Muscle layer of duodenum (tissue), 2 donors: ENCODE measurements around the gene GABRG3.

Experiments used
- H3K27ac ChIP-seq: one replicate; pipeline ENCODE4 v1.7.0; 2013; ENCODE audit warnings: mild to moderate bottlenecking, low read length
- H3K27me3 ChIP-seq: one replicate; pipeline ENCODE4 v1.7.0; 2013; ENCODE audit warnings: low read depth, mild to moderate bottlenecking, control low read depth, low read length
- H3K36me3 ChIP-seq, 2 donors: one replicate each; pipeline ENCODE4 v1.7.0; 2013; ENCODE audit warnings: low read length in 2 of 2, control low read depth in 1 of 2, mild to moderate bottlenecking in 1 of 2; ENCODE audit not compliant: insufficient read depth in 2 of 2, control insufficient read depth in 1 of 2
- H3K4me1 ChIP-seq, 2 donors: one replicate each; pipeline ENCODE4 v1.7.0; 2013; ENCODE audit warnings: low read length in 2 of 2, mild to moderate bottlenecking in 2 of 2, control low read depth in 1 of 2, moderate library complexity in 1 of 2; ENCODE audit not compliant: insufficient read depth in 2 of 2, control insufficient read depth in 1 of 2
- H3K4me3 ChIP-seq, 2 donors: one replicate each; pipeline ENCODE4 v1.7.0; 2013; ENCODE audit warnings: low read length in 2 of 2, low read depth in 1 of 2, mild to moderate bottlenecking in 1 of 2
- H3K9me3 ChIP-seq, 2 donors: one replicate each; pipeline ENCODE4 v1.7.0; 2013; ENCODE audit warnings: low read length in 2 of 2, control low read depth in 1 of 2, mild to moderate bottlenecking in 1 of 2; ENCODE audit not compliant: control insufficient read depth in 1 of 2
- donor health status: healthy.

The GABRG3 gene

GRCh38 chr15:27114473-27114872, 143.5 kb downstream of the GABRG3 start:
- no peaks in the 10 kb centered on the region for H3K27me3 ChIP-seq
- H3K9me3 ChIP-seq: no peaks in the 10 kb centered on the region
- H3K4me1 ChIP-seq: no peaks in the 10 kb centered on the region
- no peak overlapping the region for H3K27ac ChIP-seq
- no peaks in the 10 kb centered on the region for H3K36me3 ChIP-seq
- H3K4me3 ChIP-seq: no peak overlapping the region

GRCh38 chr15:27119695-27120266, 148.8 kb downstream of the GABRG3 start:
- Histone ChIP-seq H3K27me3 (no peaks in the 10 kb centered on the region), H3K4me1 (no peaks in the 10 kb centered on the region), H3K36me3 (no peaks in the 10 kb centered on the region), H3K9me3 (no peaks in the 10 kb centered on the region), H3K4me3 (no peak overlapping the region), H3K27ac (no peak overlapping the region)

GRCh38 chr15:27121672-27122071, 150.7 kb downstream of the GABRG3 start:
- H3K9me3 ChIP-seq: no peaks in the 10 kb centered on the region
- H3K4me3 ChIP-seq: no peak overlapping the region
- no peaks in the 10 kb centered on the region for H3K36me3 ChIP-seq
- H3K27ac ChIP-seq: no peak overlapping the region
- no peaks in the 10 kb centered on the region for H3K4me1 ChIP-seq
- H3K27me3 ChIP-seq: no peaks in the 10 kb centered on the region

GRCh38 chr15:27123291-27123690, 152.3 kb downstream of the GABRG3 start:
- H3K4me3 ChIP-seq: no peak overlapping the region
- no peaks in the 10 kb centered on the region for H3K9me3 ChIP-seq
- no peaks in the 10 kb centered on the region for H3K27me3 ChIP-seq
- no peak overlapping the region for H3K27ac ChIP-seq
- no peaks in the 10 kb centered on the region for H3K4me1 ChIP-seq
- no peaks in the 10 kb centered on the region for H3K36me3 ChIP-seq

GRCh38 chr15:27123808-27124207, 152.8 kb downstream of the GABRG3 start:
- H3K27ac ChIP-seq: no peak overlapping the region
- no peaks in the 10 kb centered on the region for H3K27me3 ChIP-seq
- no peaks in the 10 kb centered on the region for H3K36me3 ChIP-seq
- no peaks in the 10 kb centered on the region for H3K9me3 ChIP-seq
- H3K4me3 ChIP-seq: no peak overlapping the region
- H3K4me1 ChIP-seq: no peaks in the 10 kb centered on the region

- Histone ChIP-seq H3K9me3 (no peaks in the 10 kb centered on the region), H3K4me3 (no peak overlapping the region), H3K27me3 (no peaks in the 10 kb centered on the region), H3K4me1 (no peaks in the 10 kb centered on the region), H3K27ac (no peak overlapping the region), H3K36me3 (no peaks in the 10 kb centered on the region)
Measured at GRCh38 chr15:27124287-27124871, 153.4 kb downstream of the GABRG3 start.

- Histone ChIP-seq H3K27ac (no peak overlapping the region), H3K36me3 (no peaks in the 10 kb centered on the region), H3K27me3 (no peaks in the 10 kb centered on the region), H3K9me3 (peaks cover 0 to 4% of the 10 kb centered on the region in 2 donors), H3K4me1 (no peaks in the 10 kb centered on the region), H3K4me3 (no peak overlapping the region)
Measured at GRCh38 chr15:27125185-27125584, 154.2 kb downstream of the GABRG3 start.

- peaks cover 0 to 4% of the 10 kb centered on the region in 2 donors for H3K9me3 ChIP-seq
- no peaks in the 10 kb centered on the region for H3K27me3 ChIP-seq
- H3K36me3 ChIP-seq: no peaks in the 10 kb centered on the region
- no peaks in the 10 kb centered on the region for H3K4me1 ChIP-seq
- no peak overlapping the region for H3K4me3 ChIP-seq
- no peak overlapping the region for H3K27ac ChIP-seq
Measured at GRCh38 chr15:27126449-27126848, 155.5 kb downstream of the GABRG3 start.

- no peak overlapping the region for H3K4me3 ChIP-seq
- H3K36me3 ChIP-seq: no peaks in the 10 kb centered on the region
- no peaks in the 10 kb centered on the region for H3K27me3 ChIP-seq
- H3K4me1 ChIP-seq: no peaks in the 10 kb centered on the region
- no peak overlapping the region for H3K27ac ChIP-seq
- peaks cover 0 to 4% of the 10 kb centered on the region in 2 donors for H3K9me3 ChIP-seq
Measured at GRCh38 chr15:27127815-27128570, 157.0 kb downstream of the GABRG3 start.

GRCh38 chr15:27133249-27133648, 162.3 kb downstream of the GABRG3 start:
- Histone ChIP-seq H3K36me3 (no peaks in the 10 kb centered on the region), H3K4me3 (no peak overlapping the region), H3K4me1 (no peaks in the 10 kb centered on the region), H3K27me3 (no peaks in the 10 kb centered on the region), H3K9me3 (peaks cover 0 to 4% of the 10 kb centered on the region in 2 donors), H3K27ac (no peak overlapping the region)

GRCh38 chr15:27134481-27134880, 163.5 kb downstream of the GABRG3 start:
- Histone ChIP-seq H3K4me1 (no peaks in the 10 kb centered on the region), H3K9me3 (peaks cover 0 to 4% of the 10 kb centered on the region in 2 donors), H3K36me3 (no peaks in the 10 kb centered on the region), H3K27ac (no peak overlapping the region), H3K27me3 (no peaks in the 10 kb centered on the region), H3K4me3 (no peak overlapping the region)
